ENCODE results near the gene MDFIC. TPM values are rescaled to one million over a fixed set of nuclear protein-coding genes. Genes with fewer than 3 reads are reported as not detected.

MDFIC gene
- total and polyA plus RNA-seq, 10 donors = 22.1 to 97.3 (median 50.8) TPM

DNA sequence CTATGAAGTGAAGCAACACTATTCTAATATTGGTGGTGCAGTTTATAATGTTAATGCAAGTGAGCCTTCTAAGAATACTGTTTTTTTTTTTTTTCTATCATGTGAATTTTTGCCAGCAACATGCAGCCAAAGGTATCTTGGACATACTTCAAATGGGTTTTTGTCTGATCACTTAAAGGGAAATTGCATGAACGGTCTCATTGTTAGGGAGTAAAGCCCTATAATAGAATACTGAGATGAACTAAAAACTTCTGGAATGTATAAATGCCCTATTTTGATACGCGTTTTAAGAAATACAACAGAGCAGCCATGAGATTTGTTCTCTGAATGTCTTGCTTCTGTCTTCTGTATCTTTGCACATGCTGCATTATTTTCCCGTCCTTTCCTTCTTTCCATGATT is 10.5 kb upstream of the MDFIC start:
- Histone ChIP-seq H3K9me3 (peaks cover 0 to 6% (median 0%) of the 10 kb centered on the region in 8 donors), H3K36me3 (no peaks in the 10 kb centered on the region), H3K4me1 (peaks cover 0 to 9% (median 4%) of the 10 kb centered on the region in 6 donors), H3K27me3 (replicated peaks in 1 of 7) (no peaks in the 10 kb centered on the region), H3K4me3 (no peak overlapping the region), H3K27ac (no peak overlapping the region)
- TF ChIP-seq, protein P1, sequence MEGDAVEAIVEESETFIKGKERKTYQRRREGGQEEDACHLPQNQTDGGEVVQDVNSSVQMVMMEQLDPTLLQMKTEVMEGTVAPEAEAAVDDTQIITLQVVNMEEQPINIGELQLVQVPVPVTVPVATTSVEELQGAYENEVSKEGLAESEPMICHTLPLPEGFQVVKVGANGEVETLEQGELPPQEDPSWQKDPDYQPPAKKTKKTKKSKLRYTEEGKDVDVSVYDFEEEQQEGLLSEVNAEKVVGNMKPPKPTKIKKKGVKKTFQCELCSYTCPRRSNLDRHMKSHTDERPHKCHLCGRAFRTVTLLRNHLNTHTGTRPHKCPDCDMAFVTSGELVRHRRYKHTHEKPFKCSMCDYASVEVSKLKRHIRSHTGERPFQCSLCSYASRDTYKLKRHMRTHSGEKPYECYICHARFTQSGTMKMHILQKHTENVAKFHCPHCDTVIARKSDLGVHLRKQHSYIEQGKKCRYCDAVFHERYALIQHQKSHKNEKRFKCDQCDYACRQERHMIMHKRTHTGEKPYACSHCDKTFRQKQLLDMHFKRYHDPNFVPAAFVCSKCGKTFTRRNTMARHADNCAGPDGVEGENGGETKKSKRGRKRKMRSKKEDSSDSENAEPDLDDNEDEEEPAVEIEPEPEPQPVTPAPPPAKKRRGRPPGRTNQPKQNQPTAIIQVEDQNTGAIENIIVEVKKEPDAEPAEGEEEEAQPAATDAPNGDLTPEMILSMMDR (IDR thresholded peaks at IDR 0.05 in 8 of 11, conservative IDR thresholded peaks at IDR 0.05 in 3 of 11) = no peak
- TF ChIP-seq POLR2A (IDR thresholded peaks at IDR 0.05) (no peak), POLR2AphosphoS5 (IDR thresholded peaks at IDR 0.05) (no peak)
- no peak for DNase-seq
- 93 to 96% (median 94%) methylated on average over 4 of the region's 4 CpGs for WGBS, 5 donors
- intact Hi-C loops (cut with DNase I; ENCODE audit: low total_unique reads) = no loop called here

DNA sequence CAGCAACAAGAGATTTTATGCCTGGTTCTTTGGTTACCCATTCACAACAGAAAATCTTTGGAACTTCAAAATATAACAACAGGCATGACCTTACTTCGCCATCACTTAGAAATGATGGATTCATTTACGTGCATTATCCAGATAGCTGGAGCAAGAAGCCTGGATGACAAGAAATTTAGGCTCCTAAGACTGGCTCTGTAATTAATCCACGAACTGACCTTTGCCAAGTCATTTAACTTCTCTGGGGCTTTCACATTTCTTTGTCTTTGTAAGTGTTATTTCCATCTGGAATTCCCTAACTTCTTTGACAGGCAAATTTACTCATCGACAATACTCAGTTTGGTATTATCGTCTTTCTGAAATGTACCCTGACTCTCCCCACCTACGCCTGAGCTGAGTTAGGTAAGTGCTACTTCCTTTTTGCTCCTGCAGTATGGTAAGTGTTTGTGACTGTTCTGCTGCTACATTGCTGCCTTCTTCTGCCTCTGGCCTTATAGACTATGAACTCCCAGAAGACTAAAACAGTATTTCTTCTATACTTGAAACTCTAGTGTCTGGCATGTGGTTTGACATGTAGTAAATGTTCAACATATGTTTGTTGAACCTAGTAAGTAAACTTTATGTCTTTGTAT is 5.5 kb upstream of the MDFIC start:
- Histone ChIP-seq H3K4me1 (peaks cover 9 to 34% (median 21%) of the 10 kb centered on the region in 6 donors), H3K4me3 (no peak overlapping the region), H3K36me3 (no peaks in the 10 kb centered on the region), H3K9me3 (no peaks in the 10 kb centered on the region), H3K27ac (peak overlapping the region; percentile 45 to 82 (median 68)), H3K27me3 (replicated peaks in 1 of 7) (no peaks in the 10 kb centered on the region)
- WGBS, 5 donors = 57 to 65% (median 60%) methylated on average over 6 of the region's 6 CpGs
- DNase-seq = no peak
- TF ChIP-seq, protein P1 (IDR thresholded peaks at IDR 0.05 in 8 of 11, conservative IDR thresholded peaks at IDR 0.05 in 3 of 11) = no peak
- TF ChIP-seq POLR2A (IDR thresholded peaks at IDR 0.05) = no peak
- TF ChIP-seq POLR2AphosphoS5 (IDR thresholded peaks at IDR 0.05) = no peak
- intact Hi-C loops (cut with DNase I; ENCODE audit: low total_unique reads) = no loop called here

DNA sequence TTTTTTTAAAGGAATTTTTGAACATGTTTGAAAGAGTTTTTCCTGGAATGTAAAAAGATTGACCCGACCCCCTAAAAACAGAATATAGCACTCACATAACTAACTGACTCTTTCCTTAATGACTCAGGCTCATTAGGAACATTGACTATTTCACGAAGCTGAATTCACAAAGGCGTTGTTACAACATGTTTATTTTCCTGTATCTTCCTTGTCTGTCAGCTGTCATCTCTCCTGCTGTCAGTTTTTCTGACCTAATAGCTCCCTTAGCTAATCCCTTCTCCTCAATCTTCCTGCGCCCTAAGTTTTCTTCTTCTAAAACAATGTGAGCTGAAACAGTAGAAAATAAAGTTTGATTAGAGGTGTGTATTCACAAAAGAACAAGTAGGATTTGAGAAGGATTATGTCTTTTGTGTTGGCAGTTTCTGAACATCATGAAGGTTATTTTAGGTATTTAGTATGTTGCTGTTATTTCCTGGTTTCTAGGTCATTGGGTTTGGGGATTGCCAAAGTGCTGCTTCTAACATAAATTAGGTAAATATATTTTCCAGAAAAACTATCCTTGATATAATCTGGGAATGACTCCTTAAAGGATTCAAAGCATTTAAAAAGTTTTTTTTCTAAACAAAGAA is 4.6 kb upstream of the MDFIC start:
- H3K4me1 ChIP-seq = peaks cover 9 to 43% (median 28%) of the 10 kb centered on the region in 6 donors
- H3K27me3 ChIP-seq (replicated peaks in 1 of 7) = no peaks in the 10 kb centered on the region
- WGBS, 5 donors = 44 to 65% (median 47%) methylated on average over 4 of the region's 4 CpGs
- intact Hi-C loops (cut with DNase I; ENCODE audit: low total_unique reads) = no loop called here
- peak overlapping the region; percentile 45 to 82 (median 68) for H3K27ac ChIP-seq
- TF ChIP-seq POLR2AphosphoS5 (IDR thresholded peaks at IDR 0.05) (no peak), POLR2A (IDR thresholded peaks at IDR 0.05) (no peak)
- TF ChIP-seq, protein P1 (IDR thresholded peaks at IDR 0.05 in 8 of 11, conservative IDR thresholded peaks at IDR 0.05 in 3 of 11) = no peak
- no peak overlapping the region for H3K4me3 ChIP-seq
- no peak for DNase-seq
- H3K9me3 ChIP-seq = no peaks in the 10 kb centered on the region
- no peaks in the 10 kb centered on the region for H3K36me3 ChIP-seq

DNA sequence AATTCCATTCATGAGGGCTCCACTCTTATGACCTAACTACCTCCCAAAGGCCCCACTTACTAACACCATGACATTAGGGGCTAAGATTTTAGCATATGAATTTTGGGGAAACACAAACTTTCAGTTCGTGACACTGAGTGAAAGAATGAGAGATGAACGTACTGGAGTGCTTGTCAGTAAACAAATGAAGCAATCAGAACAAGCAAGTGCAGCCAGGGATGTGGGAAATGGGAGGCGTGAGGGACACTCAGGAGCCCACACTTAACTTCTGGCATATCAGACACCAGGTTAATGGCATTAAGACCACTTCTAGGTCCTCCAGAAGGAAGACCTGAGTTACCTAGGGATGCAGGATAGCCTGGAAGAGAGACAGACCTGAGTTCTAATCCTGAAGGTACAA is 2.3 kb upstream of the MDFIC start:
- H3K27ac ChIP-seq = peak overlapping the region in 3 of 8 donors; percentile 1 to 82 (median 31)
- DNase-seq = no peak
- 56 to 88% (median 77%) methylated on average over 3 of the region's 3 CpGs for WGBS, 5 donors
- H3K27me3 ChIP-seq (replicated peaks in 1 of 7) = no peaks in the 10 kb centered on the region
- peaks cover 14 to 57% (median 41%) of the 10 kb centered on the region in 6 donors for H3K4me1 ChIP-seq
- TF ChIP-seq, protein P1 (IDR thresholded peaks at IDR 0.05 in 8 of 11, conservative IDR thresholded peaks at IDR 0.05 in 3 of 11) = no peak
- no peak for TF ChIP-seq POLR2AphosphoS5 (IDR thresholded peaks at IDR 0.05)
- TF ChIP-seq POLR2A (IDR thresholded peaks at IDR 0.05) = no peak
- H3K9me3 ChIP-seq = no peaks in the 10 kb centered on the region
- no peaks in the 10 kb centered on the region for H3K36me3 ChIP-seq
- intact Hi-C loops (cut with DNase I; ENCODE audit: low total_unique reads) = no loop called here
- H3K4me3 ChIP-seq = no peak overlapping the region
